Measurements from ENCODE around the gene NPHS2.
A peak's percentile ranks its signal among the peaks of the same experiment; 100 is the strongest.

NPHS2 gene

GRCh38 chr1:179575497-179576314 lies at the start of gene NPHS2:
Gene NPHS2 (minus strand): TSS chr1:179575948. CDS start chr1:179575864, 84 bp downstream.
- Histone ChIP-seq H3K4me2 (ENCODE audit: low read length) (no peak within 1 kb of the TSS), H3K36me3 (replicated peaks; ENCODE audit: low read depth, low read length) (no peaks in the 10 kb centered on the region), H3K27ac (ENCODE audit: low read length) (no peak within 1 kb of the TSS), H3K27me3 (ENCODE audit: low read depth, low read length) (0 out of 2 replicates have a peak, but pooled peaks cover 5% of the 10 kb centered on the region), H3K4me1 (ENCODE audit: low read length) (no peaks in the 10 kb centered on the region), H3K4me3 (ENCODE audit: low read length) (no peak within 1 kb of the TSS), H3K9ac (ENCODE audit: low read length) (no peak within 1 kb of the TSS), H4K20me1 (ENCODE audit: insufficient read depth, low read length) (no peaks in the 10 kb centered on the region), H3K79me2 (ENCODE audit: low read length) (no peaks in the 10 kb centered on the region), H2AFZ (ENCODE audit: low read depth, low read length) (no peak within 1 kb of the TSS), H3K9me3 (ENCODE audit: insufficient read depth, low read length) (no peaks in the 10 kb centered on the region)
- TF ChIP-seq CTCF (IDR thresholded peaks at IDR 0.05; ENCODE audit: low read depth, low read length) (no peak), EZH2phosphoT487 (IDR thresholded peaks at IDR 0.05; ENCODE audit: low read depth) (no peak)

GRCh38 chr1:179612361-179612760 lies 36.6 kb upstream of the NPHS2 start:
- TF ChIP-seq EZH2phosphoT487 (IDR thresholded peaks at IDR 0.05; ENCODE audit: low read depth) (no peak), CTCF (IDR thresholded peaks at IDR 0.05; ENCODE audit: low read depth, low read length) (no peak)
- H2AFZ ChIP-seq (ENCODE audit: low read depth, low read length): no peak overlapping the region
- no peaks in the 10 kb centered on the region for H3K4me1 ChIP-seq (ENCODE audit: low read length)
- H3K4me3 ChIP-seq (ENCODE audit: low read length): no peak overlapping the region
- no peaks in the 10 kb centered on the region for H3K36me3 ChIP-seq (replicated peaks; ENCODE audit: low read depth, low read length)
- H3K4me2 ChIP-seq (ENCODE audit: low read length): no peak overlapping the region
- no peaks in the 10 kb centered on the region for H4K20me1 ChIP-seq (ENCODE audit: insufficient read depth, low read length)
- no peaks in the 10 kb centered on the region for H3K9me3 ChIP-seq (ENCODE audit: insufficient read depth, low read length)
- H3K9ac ChIP-seq (ENCODE audit: low read length): no peak overlapping the region
- H3K79me2 ChIP-seq (ENCODE audit: low read length): no peaks in the 10 kb centered on the region
- H3K27ac ChIP-seq (ENCODE audit: low read length): no peak overlapping the region
- H3K27me3 ChIP-seq (ENCODE audit: low read depth, low read length): peaks cover 23% of the 10 kb centered on the region

- Histone ChIP-seq H4K20me1 (ENCODE audit: insufficient read depth, low read length) (no peaks in the 10 kb centered on the region), H3K4me1 (ENCODE audit: low read length) (peaks cover 13% of the 10 kb centered on the region), H3K79me2 (ENCODE audit: low read length) (no peaks in the 10 kb centered on the region), H3K27me3 (ENCODE audit: low read depth, low read length) (peaks cover 7% of the 10 kb centered on the region; the same call in 1 of the 2 replicates), H3K4me2 (ENCODE audit: low read length) (no peak overlapping the region), H3K9ac (ENCODE audit: low read length) (no peak overlapping the region), H3K9me3 (ENCODE audit: insufficient read depth, low read length) (no peaks in the 10 kb centered on the region), H3K27ac (ENCODE audit: low read length) (no peak overlapping the region), H3K36me3 (replicated peaks; ENCODE audit: low read depth, low read length) (no peaks in the 10 kb centered on the region), H2AFZ (ENCODE audit: low read depth, low read length) (no peak overlapping the region), H3K4me3 (ENCODE audit: low read length) (no peak overlapping the region)
- no peak for TF ChIP-seq EZH2phosphoT487 (IDR thresholded peaks at IDR 0.05; ENCODE audit: low read depth)
- TF ChIP-seq CTCF (IDR thresholded peaks at IDR 0.05; ENCODE audit: low read depth, low read length): no peak
Observed at GRCh38 chr1:179601093-179601492, 25.3 kb upstream of the NPHS2 start.

GRCh38 chr1:179599623-179600249 lies 24.0 kb upstream of the NPHS2 start:
- Histone ChIP-seq H3K4me3 (ENCODE audit: low read length) (no peak overlapping the region), H3K4me1 (ENCODE audit: low read length) (peaks cover 20% of the 10 kb centered on the region), H3K4me2 (ENCODE audit: low read length) (no peak overlapping the region), H4K20me1 (ENCODE audit: insufficient read depth, low read length) (no peaks in the 10 kb centered on the region), H3K36me3 (replicated peaks; ENCODE audit: low read depth, low read length) (no peaks in the 10 kb centered on the region), H2AFZ (ENCODE audit: low read depth, low read length) (no peak overlapping the region), H3K9ac (ENCODE audit: low read length) (no peak overlapping the region), H3K9me3 (ENCODE audit: insufficient read depth, low read length) (no peaks in the 10 kb centered on the region), H3K27me3 (ENCODE audit: low read depth, low read length) (peaks cover 17% of the 10 kb centered on the region), H3K27ac (ENCODE audit: low read length) (no peak overlapping the region), H3K79me2 (ENCODE audit: low read length) (no peaks in the 10 kb centered on the region)
- TF ChIP-seq CTCF (IDR thresholded peaks at IDR 0.05; ENCODE audit: low read depth, low read length) (peak; percentile 71), EZH2phosphoT487 (IDR thresholded peaks at IDR 0.05; ENCODE audit: low read depth) (no peak)

Data from OCI-LY3 (cell line).